HEK293 (cell line): ENCODE measurements around the gene RFK.

ENCODE experiments used
- CTCF ChIA-PET: fragments of 350-600 bp; formaldehyde crosslinking; extraction: SDS; loops from one replicate; lab custom pipeline; 2021; ENCODE audit warnings: antibody characterized with exemption; lab: Yijun Ruan, JAX
- POLR2A ChIA-PET: fragments of 300-600 bp; formaldehyde crosslinking; extraction: SDS; loops from one replicate; lab custom pipeline; 2020; ENCODE audit warnings: antibody characterized with exemption, inconsistent platforms; lab: Yijun Ruan, JAX
- H3K27ac ChIP-seq: fragments of 200-500 bp; sonication (Bioruptor generic); 2 replicates; pipeline ENCODE4 v1.5.1; 2014; ENCODE audit warnings: low read depth, low read length, control low read depth, inconsistent platforms; ENCODE audit errors: extremely low read depth
- H3K36me3 ChIP-seq, 2 experiments: fragments of 200-500 bp in 1 of 2; sonication (Bioruptor generic) in 1 of 2; 1 replicate in 1 of 2; 2 replicates in 1 of 2; pipeline ENCODE4 v1.5.1; 2014 to 2017; ENCODE audit warnings: inconsistent platforms in 2 of 2, low read length in 2 of 2; ENCODE audit not compliant: control insufficient read depth in 2 of 2, insufficient read depth in 1 of 2
- H3K4me1 ChIP-seq: fragments of 200-500 bp; sonication (Bioruptor generic); 2 replicates; pipeline ENCODE4 v1.5.1; 2014; ENCODE audit warnings: mild to moderate bottlenecking, low read length, inconsistent platforms; ENCODE audit not compliant: control insufficient read depth, insufficient read depth
- H3K4me3 ChIP-seq: 2 replicates; pipeline ENCODE4 v1.5.1; 2011; ENCODE audit warnings: low read depth, mild to moderate bottlenecking, control low read depth, low read length, moderate library complexity
- H3K9me3 ChIP-seq: fragments of 200-500 bp; sonication (Bioruptor generic); 2 replicates; pipeline ENCODE4 v1.5.1; 2014; ENCODE audit warnings: low read depth, low read length, inconsistent platforms; ENCODE audit not compliant: control insufficient read depth, insufficient read depth
- GFI1B ChIP-seq: fragments of 450-650 bp; formaldehyde crosslinking; IDR thresholded peaks from 2 replicates; pipeline ENCODE4 v1.5.1; 2016; ENCODE audit warnings: missing biosample characterization, missing genetic modification characterization
- GLIS2 ChIP-seq: fragments of 450-650 bp; formaldehyde crosslinking; IDR thresholded peaks from 2 replicates; pipeline ENCODE4 v1.5.1; 2016; ENCODE audit warnings: missing biosample characterization, missing genetic modification characterization
- KLF8 ChIP-seq: fragments of 450-650 bp; formaldehyde crosslinking; IDR thresholded peaks from 2 replicates; pipeline ENCODE4 v1.5.1; 2016; ENCODE audit warnings: missing biosample characterization, missing genetic modification characterization
- PRDM1 ChIP-seq: fragments of 450-650 bp; formaldehyde crosslinking; IDR thresholded peaks from 2 replicates; pipeline ENCODE4; 2016; ENCODE audit warnings: missing biosample characterization, missing genetic modification characterization
- PRDM10 ChIP-seq: fragments of 450-650 bp; formaldehyde crosslinking; IDR thresholded peaks from 2 replicates; pipeline ENCODE4 v1.5.1; 2016; ENCODE audit warnings: missing biosample characterization, missing genetic modification characterization
- REST ChIP-seq: fragments of 450-650 bp; formaldehyde crosslinking; IDR thresholded peaks from 2 replicates; pipeline ENCODE4 v1.5.1; 2016; ENCODE audit warnings: missing biosample characterization, missing genetic modification characterization
- SCRT1 ChIP-seq: fragments of 450-650 bp; formaldehyde crosslinking; IDR thresholded peaks from 2 replicates; pipeline ENCODE4 v1.5.1; 2016; ENCODE audit warnings: missing biosample characterization, missing genetic modification characterization, borderline replicate concordance
- SP2 ChIP-seq: fragments of 450-650 bp; formaldehyde crosslinking; IDR thresholded peaks from 2 replicates; pipeline ENCODE4 v1.5.1; 2016; ENCODE audit warnings: missing biosample characterization, missing genetic modification characterization
- WT1 ChIP-seq: fragments of 450-650 bp; formaldehyde crosslinking; IDR thresholded peaks from 2 replicates; pipeline ENCODE4 v1.5.1; 2016; ENCODE audit warnings: missing biosample characterization, missing genetic modification characterization
- ZBTB49 ChIP-seq: fragments of 450-650 bp; formaldehyde crosslinking; IDR thresholded peaks from 2 replicates; pipeline ENCODE4 v1.5.1; 2016; ENCODE audit warnings: missing biosample characterization, missing genetic modification characterization, low read depth
- ZNF26 ChIP-seq: fragments of 450-650 bp; formaldehyde crosslinking; IDR thresholded peaks from 2 replicates; pipeline ENCODE4 v1.5.1; 2016; ENCODE audit warnings: missing biosample characterization, missing genetic modification characterization
- ZNF280C ChIP-seq: fragments of 450-650 bp; formaldehyde crosslinking; IDR thresholded peaks from 2 replicates; pipeline ENCODE4 v1.5.1; 2016; ENCODE audit warnings: missing biosample characterization, missing genetic modification characterization
- ZNF48 ChIP-seq: fragments of 450-650 bp; formaldehyde crosslinking; IDR thresholded peaks from 2 replicates; pipeline ENCODE4 v1.5.1; 2016; ENCODE audit warnings: missing biosample characterization, missing genetic modification characterization
- ZNF561 ChIP-seq: fragments of 450-650 bp; IDR thresholded peaks from 2 replicates; pipeline ENCODE4 v1.5.1; 2018; ENCODE audit warnings: missing biosample characterization, missing genetic modification characterization, borderline replicate concordance
- ZNF624 ChIP-seq: fragments of 450-650 bp; formaldehyde crosslinking; IDR thresholded peaks from 2 replicates; pipeline ENCODE4 v1.5.1; 2017; ENCODE audit warnings: missing biosample characterization, missing genetic modification characterization
- ZNF704 ChIP-seq: fragments of 450-650 bp; formaldehyde crosslinking; IDR thresholded peaks from 2 replicates; pipeline ENCODE4 v1.5.1; 2016; ENCODE audit warnings: missing biosample characterization, missing genetic modification characterization
- ZNF785 ChIP-seq: fragments of 450-650 bp; formaldehyde crosslinking; IDR thresholded peaks from 2 replicates; pipeline ENCODE4 v1.5.1; 2016; ENCODE audit warnings: missing biosample characterization, missing genetic modification characterization
- ZSCAN16 ChIP-seq: fragments of 450-650 bp; formaldehyde crosslinking; IDR thresholded peaks from 2 replicates; pipeline ENCODE4 v1.5.1; 2016; ENCODE audit warnings: missing biosample characterization, missing genetic modification characterization

The RFK gene

GRCh38 chr9:76355886-76356285 is 38.3 kb downstream of the RFK start (continued):
- TF ChIP-seq ZNF704 (tag by site-specific recombination) (no peak), GLIS2 (tag by site-specific recombination) (no peak), PRDM1 (tag by site-specific recombination) (no peak), ZNF561 (tag by site-specific recombination) (no peak), ZNF785 (tag by site-specific recombination) (no peak), GFI1B (tag by site-specific recombination) (no peak), ZNF48 (no peak), ZNF624 (tag by site-specific recombination) (no peak), KLF8 (tag by site-specific recombination) (no peak), WT1 (tag by site-specific recombination) (no peak)

GRCh38 chr9:76354221-76354620 is 40.0 kb downstream of the RFK start:
- TF ChIP-seq ZBTB49 (tag by site-specific recombination) (no peak), ZSCAN16 (tag by site-specific recombination) (no peak), SP2 (no peak), SCRT1 (tag by site-specific recombination) (no peak), ZNF26 (no peak), REST (tag by site-specific recombination) (no peak), ZNF280C (tag by site-specific recombination) (no peak), PRDM10 (tag by site-specific recombination) (no peak)
- no peaks in the 10 kb centered on the region for H3K36me3 ChIP-seq
- H3K4me1 ChIP-seq, result no peaks in the 10 kb centered on the region
- no peak overlapping the region for H3K4me3 ChIP-seq
- no peak overlapping the region for H3K27ac ChIP-seq
- CTCF ChIA-PET, result interaction anchor here (0.6 to 1.1 kb wide), 2 partner anchors 40 to 1402 kb away, joined by 3 to 5 read pairs; partner anchors contain the start of gene RFK
- POLR2A ChIA-PET, result interaction anchor here (0.6 to 3.1 kb wide), 4 partner anchors 12 to 40 kb away, joined by 5 to 16 read pairs (median 12); partner anchors contain the start of gene RFK
- no peaks in the 10 kb centered on the region for H3K9me3 ChIP-seq
